Suprapubic skin (tissue), 3 donors: Measurements from ENCODE around the gene FBLN1.

Experiments
- CTCF ChIP-seq, 2 donors: fragments of 200-600 bp in 1 of 2; fragments of 450-650 bp in 1 of 2; sonication (generic) in 1 of 2; IDR thresholded peaks; one replicate each; pipeline ENCODE4 v1.5.1; 2016 to 2019; ENCODE audit warnings: antibody characterized with exemption in 2 of 2, mild to moderate bottlenecking in 1 of 2, moderate library complexity in 1 of 2
- EP300 ChIP-seq: sonication (generic); formaldehyde crosslinking; IDR thresholded peaks from one replicate; pipeline ENCODE4 v1.6.1; 2017; ENCODE audit warnings: antibody characterized with exemption

- no peak for TF ChIP-seq CTCF (IDR thresholded peaks at IDR 0.05)
- TF ChIP-seq EP300: no peak
Observed at GRCh38 chr22:45615364-45615763, 112.7 kb downstream of the FBLN1 start.
